ENCODE measurements around the gene MSH2. TPM values are rescaled to one million over a fixed set of nuclear protein-coding genes. Genes with fewer than 3 reads are reported as not detected.

Gene MSH2
- total and polyA plus RNA-seq, 2 donors (not counting 3 experiments of a cell fraction or from before 2014, with no cell fraction given) = 9.7 to 30.5 TPM

- Histone ChIP-seq H4K20me1 (replicated peaks; ENCODE audit: control insufficient read depth, extremely low read depth, insufficient read depth, low read length) (no peaks in the 10 kb centered on the region), H3K79me2 (ENCODE audit: control insufficient read depth, insufficient read depth, low read length) (no peaks in the 10 kb centered on the region), H3K9ac (replicated peaks; ENCODE audit: extremely low read depth, insufficient read depth, low read length) (no peak overlapping the region), H2AFZ (ENCODE audit: low read depth, low read length) (no peak overlapping the region), H3K4me1 (ENCODE audit: control insufficient read depth, extremely low read depth, insufficient read depth, low read length) (peaks cover 18% of the 10 kb centered on the region), H3K27me3 (ENCODE audit: control insufficient read depth in 2 of 2, insufficient read depth in 2 of 2, low read length in 2 of 2) (no peaks in the 10 kb centered on the region), H3K36me3 (ENCODE audit: control insufficient read depth in 2 of 2, extremely low read depth in 1 of 2, insufficient read depth in 2 of 2, low read length in 2 of 2) (no peaks in the 10 kb centered on the region), H3K9me3 (replicated peaks; ENCODE audit: control insufficient read depth, insufficient read depth, low read length) (no peaks in the 10 kb centered on the region), H3K27ac (ENCODE audit: insufficient read depth, low read depth, low read length) (no peak overlapping the region), H3K4me3 (replicated peaks in 1 of 3; ENCODE audit: insufficient read depth in 1 of 3, low read depth in 1 of 3, low read length in 3 of 3) (no peak overlapping the region), H3K9me1 (replicated peaks; ENCODE audit: control insufficient read depth, extremely low read depth, insufficient read depth, low read length) (no peaks in the 10 kb centered on the region), H3K4me2 (ENCODE audit: insufficient read depth, low read length) (no peak overlapping the region)
- dilution Hi-C loops (cut with MboI; ENCODE audit: extremely low pct_ligation_motif_present, low sequenced_read_pairs) (no loop called here), intact Hi-C loops (cut with micrococcal nuclease) (no loop called here)
- TF ChIP-seq POLR2AphosphoS5 (IDR thresholded peaks at IDR 0.05; ENCODE audit: insufficient read depth, low read depth, low read length) (no peak), JUN (IDR thresholded peaks at IDR 0.05; ENCODE audit: borderline replicate concordance, insufficient read depth, insufficient read length, low read depth) (no peak), POLR2A (IDR thresholded peaks at IDR 0.05; ENCODE audit: low read depth, low read length) (no peak), CTCF (IDR thresholded peaks at IDR 0.05; ENCODE audit: extremely low read depth in 1 of 2, insufficient read depth in 1 of 2, low read depth in 1 of 2, low read length in 2 of 2) (no peak), MYC (IDR thresholded peaks at IDR 0.05; ENCODE audit: low read depth, low read length) (no peak), FOS (IDR thresholded peaks at IDR 0.05; ENCODE audit: borderline replicate concordance, insufficient read depth, low read length) (no peak), MAX (IDR thresholded peaks at IDR 0.05; ENCODE audit: insufficient read depth, insufficient read length) (no peak), EZH2 (IDR thresholded peaks at IDR 0.05; ENCODE audit: borderline replicate concordance, low read depth, low read length, severe bottlenecking) (no peak), GATA2 (IDR thresholded peaks at IDR 0.05; ENCODE audit: insufficient read depth, insufficient read length, low read depth, low read length) (no peak)
- FAIRE-seq = no peak
- BruUV-seq (replicated peaks) = no TSS peak
- ChIA-PET CTCF (interaction anchor here (0.8 kb wide), 1 partner anchor 12 kb away, joined by 4 read pairs; no protein-coding TSS in a partner anchor), POLR2A (no interaction called here)
- no peak for DNase-seq (ENCODE audit: low read depth, low spot score)
These were observed 105.7 kb downstream of the MSH2 start for GRCh38 chr2:47508641-47509040.
